Measurements from ENCODE around the gene UBC.

- TF ChIP-seq CTCF (IDR thresholded peaks at IDR 0.05; ENCODE audit: poor library complexity), result no peak
- no peak for TF ChIP-seq EZH2 (IDR thresholded peaks at IDR 0.05; ENCODE audit: borderline replicate concordance)
- TF ChIP-seq EZH2phosphoT487 (IDR thresholded peaks at IDR 0.05; ENCODE audit: low read depth, severe bottlenecking, unreplicated experiment), result no peak
These were observed 14.6 kb upstream of the UBC start for GRCh38 chr12:124928912-124929530.

All from hepatocyte (in vitro differentiated cells).